AG09319 (cell line): ENCODE results near the gene FHAD1.

Experiments
- DNase-seq: peaks from one replicate; pipeline ENCODE4 v3.0.0-alpha.2; 2010; ENCODE audit warnings: low read depth; ENCODE audit errors: extremely low read depth
- TF ChIP-seq, protein P1 (sequence below): IDR thresholded peaks from 2 replicates; pipeline ENCODE4 v1.5.1; 2011; ENCODE audit warnings: low read depth, mild to moderate bottlenecking, inconsistent platforms, low read length, moderate library complexity

FHAD1 gene

DNA sequence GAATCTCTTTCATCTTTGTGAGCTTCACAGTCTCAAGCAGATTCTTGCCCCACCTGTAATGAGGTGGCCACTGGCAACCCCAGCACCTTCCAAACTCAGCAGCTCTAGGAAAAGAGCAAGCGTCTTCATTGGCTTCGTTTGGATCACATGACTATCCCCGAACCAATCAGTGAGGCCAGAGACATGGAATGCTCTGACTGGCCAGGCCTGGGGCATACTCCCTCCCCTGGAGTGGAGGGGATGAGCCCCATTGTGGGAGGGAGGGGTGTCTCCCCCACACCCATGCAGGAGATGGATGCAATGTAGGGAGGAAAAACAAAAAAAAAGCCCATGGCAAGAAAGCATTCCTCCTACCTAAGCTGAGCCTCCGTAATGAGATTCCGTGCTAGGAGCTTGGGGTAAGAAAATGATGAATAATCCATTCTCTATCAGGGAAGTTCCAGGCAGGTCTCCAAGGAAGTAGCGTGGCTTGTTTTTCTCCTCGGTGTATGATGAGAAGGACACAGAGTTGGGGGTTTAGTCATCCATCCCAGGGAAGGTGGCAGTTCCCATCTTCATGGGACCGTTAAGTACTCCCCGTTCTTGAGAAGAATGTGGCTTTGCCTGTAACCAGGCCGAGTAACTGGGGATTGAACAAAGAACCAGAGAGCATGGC is 32.7 kb downstream of the FHAD1 start:
- TF ChIP-seq, protein P1, sequence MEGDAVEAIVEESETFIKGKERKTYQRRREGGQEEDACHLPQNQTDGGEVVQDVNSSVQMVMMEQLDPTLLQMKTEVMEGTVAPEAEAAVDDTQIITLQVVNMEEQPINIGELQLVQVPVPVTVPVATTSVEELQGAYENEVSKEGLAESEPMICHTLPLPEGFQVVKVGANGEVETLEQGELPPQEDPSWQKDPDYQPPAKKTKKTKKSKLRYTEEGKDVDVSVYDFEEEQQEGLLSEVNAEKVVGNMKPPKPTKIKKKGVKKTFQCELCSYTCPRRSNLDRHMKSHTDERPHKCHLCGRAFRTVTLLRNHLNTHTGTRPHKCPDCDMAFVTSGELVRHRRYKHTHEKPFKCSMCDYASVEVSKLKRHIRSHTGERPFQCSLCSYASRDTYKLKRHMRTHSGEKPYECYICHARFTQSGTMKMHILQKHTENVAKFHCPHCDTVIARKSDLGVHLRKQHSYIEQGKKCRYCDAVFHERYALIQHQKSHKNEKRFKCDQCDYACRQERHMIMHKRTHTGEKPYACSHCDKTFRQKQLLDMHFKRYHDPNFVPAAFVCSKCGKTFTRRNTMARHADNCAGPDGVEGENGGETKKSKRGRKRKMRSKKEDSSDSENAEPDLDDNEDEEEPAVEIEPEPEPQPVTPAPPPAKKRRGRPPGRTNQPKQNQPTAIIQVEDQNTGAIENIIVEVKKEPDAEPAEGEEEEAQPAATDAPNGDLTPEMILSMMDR, result no peak
- DNase-seq, result no peak

DNA sequence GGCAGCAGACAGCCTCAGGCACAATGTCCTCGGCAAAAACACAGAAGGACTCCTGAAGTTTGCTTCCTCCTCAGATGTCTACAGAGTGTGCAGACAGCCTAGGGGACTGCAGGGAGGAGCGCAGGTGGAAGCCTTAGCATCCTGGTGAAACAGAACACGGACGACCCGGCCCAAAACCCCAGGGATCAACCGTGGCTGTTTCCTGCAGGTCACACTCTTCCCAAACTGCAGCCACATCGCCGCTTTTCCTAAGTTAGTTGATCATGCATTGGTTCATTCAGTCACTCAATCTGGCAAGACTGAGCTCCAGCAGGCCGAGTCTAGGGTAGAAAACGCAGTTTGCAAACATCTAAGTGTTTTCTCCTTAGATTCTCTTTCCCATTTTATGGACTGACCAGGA is 33.4 kb downstream of the FHAD1 start:
- TF ChIP-seq, protein P1, result no peak
- no peak for DNase-seq

DNA sequence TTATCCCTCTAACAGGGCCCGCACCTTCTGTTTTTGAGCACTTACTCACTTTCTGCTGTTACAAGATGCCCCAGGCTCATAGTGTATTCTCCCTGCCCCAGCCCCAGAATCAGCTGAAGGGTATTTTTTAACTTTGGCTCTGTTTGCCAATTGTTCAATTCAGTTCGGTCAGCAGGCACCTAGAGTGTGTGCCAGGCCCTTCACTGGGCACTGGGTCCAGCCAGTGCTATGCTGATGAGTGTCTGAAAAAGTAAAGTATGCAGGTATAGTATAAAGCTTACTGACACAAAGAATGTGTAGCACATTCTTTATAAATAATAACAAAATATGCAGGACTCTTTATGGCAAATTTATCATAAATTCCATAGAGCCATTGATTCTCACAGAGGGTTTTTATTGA is 35.0 kb downstream of the FHAD1 start:
- DNase-seq, result no peak
- TF ChIP-seq, protein P1, result no peak

DNA sequence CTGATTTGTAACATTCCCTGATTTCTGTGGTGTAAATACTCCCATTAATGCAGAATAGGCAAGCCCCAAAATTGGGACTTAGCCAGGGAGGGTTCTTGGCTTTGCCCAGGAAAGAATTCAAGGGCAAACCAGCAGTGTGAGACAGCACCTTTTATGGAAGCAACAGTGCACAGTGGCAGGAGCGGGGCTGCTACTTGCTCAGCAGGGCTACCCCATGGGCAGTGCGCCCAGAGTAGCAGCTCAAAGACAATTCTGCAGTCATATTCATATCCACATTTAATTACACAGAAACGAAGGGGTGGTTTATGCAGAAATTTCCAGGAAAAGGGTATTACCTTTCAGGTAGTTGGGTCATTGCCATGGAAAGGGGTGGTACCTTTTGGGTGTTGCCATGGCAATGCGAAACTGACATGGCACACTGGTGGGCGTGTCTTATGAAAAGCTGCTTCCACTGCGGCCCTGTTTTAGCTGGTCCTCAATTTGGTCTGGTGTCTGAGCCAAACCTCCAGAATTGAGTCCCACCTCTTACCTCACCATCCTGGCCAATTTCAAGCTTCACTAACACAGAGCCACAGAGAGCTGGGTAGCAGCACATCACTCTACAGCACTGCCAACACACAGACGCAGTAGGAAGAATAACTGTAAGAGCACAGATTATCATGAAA is 35.9 kb downstream of the FHAD1 start:
- DNase-seq, result no peak
- TF ChIP-seq, protein P1, result no peak

DNA sequence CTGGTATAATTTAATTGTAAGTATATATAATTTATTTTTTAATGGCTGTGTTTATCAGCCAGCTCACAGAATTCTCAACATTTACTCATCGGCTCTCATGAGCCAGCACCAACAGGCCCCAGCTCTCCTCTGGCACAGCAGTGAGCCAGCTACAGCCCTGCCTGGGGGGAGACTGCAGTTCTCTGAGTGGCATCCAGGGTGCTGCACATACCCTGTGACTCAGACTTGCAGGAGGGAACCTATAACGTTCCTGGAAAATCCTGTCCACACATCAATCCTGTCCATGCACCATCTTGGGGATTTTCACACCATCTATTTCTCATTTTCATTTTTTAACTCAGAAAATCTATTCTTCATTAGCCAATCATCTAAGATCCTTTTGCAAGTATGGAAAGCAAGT is 36.5 kb downstream of the FHAD1 start:
- no peak for DNase-seq
- TF ChIP-seq, protein P1, result no peak

DNA sequence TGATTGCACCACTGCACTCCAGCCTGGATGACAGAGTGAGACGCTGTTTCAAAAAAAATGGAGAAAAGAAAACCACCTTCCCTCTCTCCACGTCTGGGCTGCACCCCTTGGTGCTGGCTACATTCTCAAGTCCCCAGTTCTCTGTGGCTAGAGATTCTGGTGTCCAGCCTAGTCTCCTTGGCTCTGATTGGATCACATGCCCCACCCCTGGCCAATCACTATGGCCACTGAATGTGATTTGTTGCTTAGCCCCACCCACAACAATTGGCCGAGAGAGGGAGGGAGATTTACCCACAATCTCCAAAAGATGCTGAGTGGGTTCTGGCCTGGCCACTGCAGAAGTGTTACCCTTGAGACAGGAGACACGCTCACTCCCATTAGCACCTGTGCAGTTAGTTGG is 39.4 kb downstream of the FHAD1 start:
- DNase-seq, result no peak
- TF ChIP-seq, protein P1, result no peak
